Endothelial cell of umbilical vein (primary cell): ENCODE results near the gene APRT. TPM values are rescaled to one million over a fixed set of nuclear protein-coding genes. Genes with fewer than 3 reads are reported as not detected.

ENCODE experiments used
- BruUV-seq: library from RNA; stranded (reverse); fragments of 400-500 nt; replicated peaks from 2 replicates; lab custom pipeline; 2021; lab: Mats Ljungman, UMichigan
- CTCF ChIA-PET: fragments of 300-600, 350-600 bp; sonication (Branson Sonifier 250); formaldehyde crosslinking; loops from one replicate; lab custom pipeline; 2021; ENCODE audit warnings: antibody characterized with exemption, inconsistent platforms; lab: Charles Lee
- POLR2A ChIA-PET: fragments of 300-600, 350-600 bp; sonication (Branson Sonifier 250); formaldehyde crosslinking; loops from one replicate; lab custom pipeline; 2021; ENCODE audit warnings: antibody characterized with exemption, inconsistent platforms; lab: Charles Lee
- DNase-seq: peaks from one replicate; pipeline ENCODE4 v3.0.0-alpha.2; 2011; ENCODE audit warnings: low read depth, low spot score
- FAIRE-seq: peaks from 2 replicates; lab custom pipeline; 2011; peaks lifted over from hg19 to GRCh38; lab: Jason Lieb, UNC
- H2AFZ ChIP-seq: 2 replicates; pipeline ENCODE4 v1.6.0; 2012; ENCODE audit warnings: low read depth, low read length, control low read depth, inconsistent platforms
- H3K27ac ChIP-seq: 2 replicates; pipeline ENCODE4 v1.5.1; 2011; ENCODE audit warnings: low read depth, mild to moderate bottlenecking, control low read depth, low read length, moderate library complexity; ENCODE audit not compliant: insufficient read depth
- H3K27me3 ChIP-seq, 2 experiments: 2 replicates each; pipeline versions ENCODE4 v1.6.0 to v1.6.1; 2011; ENCODE audit warnings: low read length in 2 of 2, mixed read lengths in 1 of 2; ENCODE audit not compliant: control insufficient read depth in 2 of 2, insufficient read depth in 2 of 2
- H3K36me3 ChIP-seq, 2 experiments: 2 replicates in 1 of 2; 3 replicates in 1 of 2; pipeline ENCODE4 v1.5.1; 2011; ENCODE audit warnings: low read length in 2 of 2, mild to moderate bottlenecking in 1 of 2, moderate library complexity in 1 of 2; ENCODE audit not compliant: control insufficient read depth in 2 of 2, insufficient read depth in 2 of 2; ENCODE audit errors: extremely low read depth in 1 of 2
- H3K4me1 ChIP-seq: 3 replicates; pipeline ENCODE4 v1.5.1; 2011; ENCODE audit warnings: mild to moderate bottlenecking, low read length; ENCODE audit not compliant: control insufficient read depth, insufficient read depth; ENCODE audit errors: extremely low read depth
- H3K4me2 ChIP-seq: 2 replicates; pipeline ENCODE4 v1.6.1; 2011; ENCODE audit warnings: low read length, control low read depth, mixed read lengths; ENCODE audit not compliant: insufficient read depth
- H3K4me3 ChIP-seq, 3 experiments: fragments of 200-600 bp in 1 of 3; sonication (generic), shearing (Covaris generic) in 1 of 3; replicated peaks in 1 of 3; 2 replicates each; pipeline ENCODE4 v1.5.1; 2011 to 2016; ENCODE audit warnings: control low read depth in 3 of 3, low read length in 3 of 3, mild to moderate bottlenecking in 2 of 3, inconsistent platforms in 1 of 3, low read depth in 1 of 3, moderate library complexity in 1 of 3; ENCODE audit not compliant: insufficient read depth in 1 of 3
- H3K79me2 ChIP-seq: 2 replicates; pipeline ENCODE4 v1.6.0; 2012; ENCODE audit warnings: low read length, inconsistent platforms; ENCODE audit not compliant: control insufficient read depth, insufficient read depth
- H3K9ac ChIP-seq: replicated peaks from 2 replicates; pipeline ENCODE3; 2011; ENCODE audit warnings: low read length, control low read depth; ENCODE audit not compliant: insufficient read depth; ENCODE audit errors: extremely low read depth
- H3K9me1 ChIP-seq: replicated peaks from 3 replicates; pipeline ENCODE4 v1.6.0; 2011; ENCODE audit warnings: mild to moderate bottlenecking, low read length; ENCODE audit not compliant: control insufficient read depth, insufficient read depth; ENCODE audit errors: extremely low read depth
- H3K9me3 ChIP-seq: replicated peaks from 2 replicates; pipeline ENCODE4 v1.5.1; 2012; ENCODE audit warnings: low read length, inconsistent platforms; ENCODE audit not compliant: control insufficient read depth, insufficient read depth
- H4K20me1 ChIP-seq: replicated peaks from 2 replicates; pipeline ENCODE3; 2011; ENCODE audit warnings: mild to moderate bottlenecking, low read length; ENCODE audit not compliant: control insufficient read depth, insufficient read depth; ENCODE audit errors: extremely low read depth
- EZH2 ChIP-seq: IDR thresholded peaks from 2 replicates; pipeline ENCODE4 v1.6.1; 2012; ENCODE audit warnings: borderline replicate concordance, low read depth, mild to moderate bottlenecking, moderate library complexity, low read length, inconsistent platforms; ENCODE audit not compliant: severe bottlenecking
- FOS ChIP-seq: IDR thresholded peaks from 2 replicates; pipeline ENCODE4 v1.6.1; 2011; ENCODE audit warnings: mild to moderate bottlenecking, low read length, moderate library complexity, borderline replicate concordance; ENCODE audit not compliant: insufficient read depth
- GATA2 ChIP-seq: IDR thresholded peaks from 2 replicates; pipeline ENCODE4 v1.7.0; 2011; ENCODE audit warnings: low read depth, mild to moderate bottlenecking, moderate library complexity, mixed read lengths, low read length; ENCODE audit not compliant: insufficient read length, insufficient read depth
- JUN ChIP-seq: IDR thresholded peaks from 2 replicates; pipeline ENCODE4 v1.6.1; 2011; ENCODE audit warnings: borderline replicate concordance, low read depth; ENCODE audit not compliant: insufficient read length, insufficient read depth
- MYC ChIP-seq: IDR thresholded peaks from one replicate; pipeline ENCODE4 v1.6.1; 2011; ENCODE audit warnings: mild to moderate bottlenecking, low read depth, low read length
- POLR2A ChIP-seq: IDR thresholded peaks from 2 replicates; pipeline ENCODE4 v1.6.1; 2012; ENCODE audit warnings: low read depth, mild to moderate bottlenecking, control low read depth, low read length
- POLR2AphosphoS5 ChIP-seq: IDR thresholded peaks from 2 replicates; pipeline ENCODE4 v1.6.1; 2012; ENCODE audit warnings: low read depth, mild to moderate bottlenecking, control low read depth, low read length, moderate library complexity; ENCODE audit not compliant: insufficient read depth
- dilution Hi-C: fragments of 300-500 bp; cut with MboI; formaldehyde crosslinking; loops from one replicate; pipeline ENCODE4 v1.15.0; 2019; ENCODE audit warnings: low sequenced_read_pairs; ENCODE audit not compliant: extremely low pct_ligation_motif_present
- intact Hi-C: fragments of 100-400 bp; cut with micrococcal nuclease; formaldehyde crosslinking; loops from one replicate; pipeline ENCODE4 v1.10.0; 2022
- polyA plus RNA-seq, 4 experiments: library from polyadenylated mRNA; depleted of rRNA in 3 of 4; stranded (reverse) in 3 of 4; unstranded in 1 of 4; fragments of >200 nt; gene quantifications; 2 replicates each; pipeline versions ENCODE4 v1.2.1 to v1.2.3, GENCODE V29; 2011 to 2012; ENCODE audit warnings: missing spikeins in 1 of 4
- total RNA-seq: library from RNA; stranded (reverse); gene quantifications from 2 replicates; pipeline ENCODE4 v1.2.3, GENCODE V29; 2021
- TF ChIP-seq, protein P1 (sequence below), 2 donors: IDR thresholded peaks; 1 replicate in 1 of 2; 2 replicates in 1 of 2; pipeline ENCODE4 v1.5.1; 2011; ENCODE audit warnings: low read length in 2 of 2, mild to moderate bottlenecking in 2 of 2, moderate library complexity in 2 of 2, control low read depth in 1 of 2, inconsistent platforms in 1 of 2, low read depth in 1 of 2; ENCODE audit not compliant: insufficient read depth in 1 of 2; ENCODE audit errors: extremely low read depth in 1 of 2
- TF ChIP-seq, protein P2 (sequence below): IDR thresholded peaks from 2 replicates; pipeline ENCODE4 v1.6.1; 2011; ENCODE audit not compliant: insufficient read depth, insufficient read length

Gene APRT
- total and polyA plus RNA-seq, 2 donors (not counting 3 experiments of a cell fraction or from before 2014, with no cell fraction given): 143 to 152 TPM

DNA sequence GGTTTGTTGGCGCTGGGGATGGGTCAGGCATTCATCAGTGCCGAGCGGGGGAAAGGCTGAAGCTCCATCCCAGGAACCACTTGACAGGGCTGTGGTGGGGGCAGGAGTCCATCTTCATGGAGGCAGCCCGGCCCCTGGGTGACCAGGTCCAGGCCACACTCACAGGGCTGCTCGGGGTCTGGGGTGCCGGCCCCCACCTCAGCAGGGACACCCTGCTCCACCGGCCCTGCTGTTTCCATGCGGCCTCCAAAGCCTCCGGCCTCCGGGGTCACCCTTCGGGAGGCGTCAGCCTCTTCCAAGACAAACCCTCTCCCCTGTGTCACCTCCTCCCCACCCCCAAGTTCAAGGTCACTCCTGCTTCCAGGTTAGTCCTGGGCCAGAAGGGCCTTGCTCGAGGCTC lies 22.9 kb upstream of the APRT start:
- TF ChIP-seq, protein P1, sequence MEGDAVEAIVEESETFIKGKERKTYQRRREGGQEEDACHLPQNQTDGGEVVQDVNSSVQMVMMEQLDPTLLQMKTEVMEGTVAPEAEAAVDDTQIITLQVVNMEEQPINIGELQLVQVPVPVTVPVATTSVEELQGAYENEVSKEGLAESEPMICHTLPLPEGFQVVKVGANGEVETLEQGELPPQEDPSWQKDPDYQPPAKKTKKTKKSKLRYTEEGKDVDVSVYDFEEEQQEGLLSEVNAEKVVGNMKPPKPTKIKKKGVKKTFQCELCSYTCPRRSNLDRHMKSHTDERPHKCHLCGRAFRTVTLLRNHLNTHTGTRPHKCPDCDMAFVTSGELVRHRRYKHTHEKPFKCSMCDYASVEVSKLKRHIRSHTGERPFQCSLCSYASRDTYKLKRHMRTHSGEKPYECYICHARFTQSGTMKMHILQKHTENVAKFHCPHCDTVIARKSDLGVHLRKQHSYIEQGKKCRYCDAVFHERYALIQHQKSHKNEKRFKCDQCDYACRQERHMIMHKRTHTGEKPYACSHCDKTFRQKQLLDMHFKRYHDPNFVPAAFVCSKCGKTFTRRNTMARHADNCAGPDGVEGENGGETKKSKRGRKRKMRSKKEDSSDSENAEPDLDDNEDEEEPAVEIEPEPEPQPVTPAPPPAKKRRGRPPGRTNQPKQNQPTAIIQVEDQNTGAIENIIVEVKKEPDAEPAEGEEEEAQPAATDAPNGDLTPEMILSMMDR (IDR thresholded peaks at IDR 0.05; ENCODE audit: extremely low read depth in 1 of 2, insufficient read depth in 1 of 2, low read depth in 1 of 2, low read length in 2 of 2): no peak
- TF ChIP-seq GATA2: no peak
- no peak for TF ChIP-seq POLR2A
- no peak for TF ChIP-seq POLR2AphosphoS5
- no peak for TF ChIP-seq JUN
- no peak overlapping the region for H3K4me2 ChIP-seq
- no peak overlapping the region for H2AFZ ChIP-seq
- DNase-seq (no peak), FAIRE-seq (no peak)
- H3K27me3 ChIP-seq: no peaks in the 10 kb centered on the region
- H3K4me3 ChIP-seq: no peak overlapping the region
- H4K20me1 ChIP-seq: no peaks in the 10 kb centered on the region
- POLR2A ChIA-PET: no interaction called here
- intact Hi-C loops: no loop called here
- H3K36me3 ChIP-seq: peaks cover 0 to 3% of the 10 kb centered on the region in 2 experiments
- H3K9me1 ChIP-seq: no peaks in the 10 kb centered on the region
- no peak overlapping the region for H3K9ac ChIP-seq
- H3K27ac ChIP-seq: no peak overlapping the region
- no peaks in the 10 kb centered on the region for H3K4me1 ChIP-seq
- BruUV-seq: no TSS peak
- CTCF ChIA-PET: no interaction called here
- no peaks in the 10 kb centered on the region for H3K9me3 ChIP-seq
- no peaks in the 10 kb centered on the region for H3K79me2 ChIP-seq
- dilution Hi-C loops: no loop called here

- ChIA-PET POLR2A (interaction anchor here (0.6 kb wide), 1 partner anchor 17 kb away, joined by 3 read pairs; no protein-coding TSS in a partner anchor), CTCF (interaction anchor here (0.7 to 1.8 kb wide), 2 partner anchors 19 to 25 kb away, joined by 3 to 6 read pairs; no protein-coding TSS in a partner anchor)
- no peaks in the 10 kb centered on the region for H3K79me2 ChIP-seq
- no peaks in the 10 kb centered on the region for H3K27me3 ChIP-seq
- BruUV-seq: no TSS peak
- FAIRE-seq: no peak
- H3K9me1 ChIP-seq: no peaks in the 10 kb centered on the region
- no peaks in the 10 kb centered on the region for H3K4me1 ChIP-seq
- TF ChIP-seq MYC (no peak), EZH2 (no peak), JUN (no peak), POLR2AphosphoS5 (no peak), GATA2 (no peak), POLR2A (no peak), FOS (no peak)
- TF ChIP-seq, protein P2, sequence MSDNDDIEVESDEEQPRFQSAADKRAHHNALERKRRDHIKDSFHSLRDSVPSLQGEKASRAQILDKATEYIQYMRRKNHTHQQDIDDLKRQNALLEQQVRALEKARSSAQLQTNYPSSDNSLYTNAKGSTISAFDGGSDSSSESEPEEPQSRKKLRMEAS: no peak
- TF ChIP-seq, protein P1 (IDR thresholded peaks at IDR 0.05; ENCODE audit: extremely low read depth in 1 of 2, insufficient read depth in 1 of 2, low read depth in 1 of 2, low read length in 2 of 2): no peak
- no peak overlapping the region for H3K4me3 ChIP-seq
- H4K20me1 ChIP-seq: no peaks in the 10 kb centered on the region
- H3K36me3 ChIP-seq: peaks cover 0 to 3% of the 10 kb centered on the region in 2 experiments
- H3K27ac ChIP-seq: no peak overlapping the region
- intact Hi-C loops (no loop called here), dilution Hi-C loops (no loop called here)
- H3K4me2 ChIP-seq: no peak overlapping the region
- no peak overlapping the region for H2AFZ ChIP-seq
- H3K9me3 ChIP-seq: no peaks in the 10 kb centered on the region
- no peak for DNase-seq
- no peak overlapping the region for H3K9ac ChIP-seq
These were observed 21.4 kb upstream of the APRT start for GRCh38 chr16:88833086-88833485.
